GM12891 (cell line): ENCODE measurements around the gene FPGS.

Source experiments
- POLR2A ChIP-seq: IDR thresholded peaks from 2 replicates; pipeline ENCODE4 v1.6.1; 2011; ENCODE audit warnings: low read depth, low read length, control low read depth
- TAF1 ChIP-seq: IDR thresholded peaks from 2 replicates; pipeline ENCODE4 v1.6.1; 2011; ENCODE audit warnings: low read depth, low read length, control low read depth

DNA sequence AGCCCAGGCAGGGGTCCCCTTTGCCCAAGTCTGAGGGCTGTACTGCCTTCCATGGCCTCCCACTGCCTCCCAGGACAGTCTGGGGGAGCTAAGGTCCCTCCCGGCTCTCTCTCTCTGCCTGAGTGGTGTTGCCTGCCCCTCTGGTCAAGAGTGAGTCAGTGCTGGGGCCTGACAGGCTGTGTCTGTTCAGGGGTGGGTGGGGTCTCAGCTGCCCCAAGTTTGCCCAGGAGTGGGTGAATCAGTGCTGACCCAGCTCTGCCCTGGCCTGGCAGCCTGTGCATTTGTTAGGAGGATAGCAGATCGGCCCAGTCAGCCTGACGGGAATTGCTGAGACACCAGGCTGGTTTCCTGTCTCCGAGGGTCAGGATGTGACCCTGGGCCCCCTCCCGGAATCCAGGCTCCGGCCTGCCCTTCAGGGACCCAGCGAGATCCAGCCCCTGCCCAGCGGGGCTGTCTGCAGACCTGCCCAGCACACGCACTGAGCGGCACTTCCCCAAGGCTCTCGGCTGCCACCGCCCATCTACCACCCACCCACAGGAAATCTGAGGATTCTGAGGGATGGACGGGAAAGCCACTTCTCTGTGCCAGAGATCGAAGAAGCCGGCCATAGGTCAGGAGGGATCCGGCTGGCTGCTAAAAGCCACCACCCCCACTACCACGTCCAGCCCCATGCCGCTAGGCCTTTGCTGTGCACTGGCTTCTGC lies 35.8 kb downstream of the FPGS start:
- TF ChIP-seq TAF1 (no peak), POLR2A (no peak)
